Panc1 (cell line): ENCODE data around the gene OOEP. TPM values are rescaled to one million over a fixed set of nuclear protein-coding genes. Genes with fewer than 3 reads are reported as not detected.

ENCODE experiments used
- ATAC-seq: fragments of 200-7000 bp; cut with Tn5 transposase; 2 replicates; pipeline ENCODE4 v1.9.1; 2020; ENCODE audit warnings: mild to moderate bottlenecking, moderate library complexity
- BruUV-seq: library from RNA; stranded (reverse); fragments of 400-500 nt; replicated peaks from 2 replicates; lab custom pipeline; 2021; lab: Mats Ljungman, UMichigan
- CTCF ChIA-PET: fragments of 300-600 bp; sonication (Branson Sonifier 250); formaldehyde crosslinking; loops from one replicate; lab custom pipeline; 2022; ENCODE audit warnings: antibody characterized with exemption; lab: Charles Lee
- POLR2A ChIA-PET: fragments of 300-600 bp; sonication (Branson Sonifier 250); formaldehyde crosslinking; loops from one replicate; lab custom pipeline; 2022; ENCODE audit warnings: antibody characterized with exemption; lab: Charles Lee
- DNase-seq: peaks from one replicate; pipeline ENCODE4 v3.0.0-alpha.2; 2010; ENCODE audit warnings: low read depth, low spot score
- H3K27ac ChIP-seq: 2 replicates; pipeline ENCODE4 v1.5.1; 2011; ENCODE audit warnings: mild to moderate bottlenecking, low read length, inconsistent platforms
- H3K27me3 ChIP-seq: fragments of 200-500 bp; sonication (Bioruptor generic); 2 replicates; pipeline ENCODE4 v1.6.0; 2014; ENCODE audit warnings: low read length, inconsistent platforms; ENCODE audit not compliant: control insufficient read depth, insufficient read depth
- H3K36me3 ChIP-seq: fragments of 200-500 bp; sonication (Bioruptor generic); 2 replicates; pipeline ENCODE4 v1.5.1; 2014; ENCODE audit warnings: inconsistent platforms, mild to moderate bottlenecking, low read length, moderate library complexity; ENCODE audit not compliant: control insufficient read depth, insufficient read depth
- H3K4me1 ChIP-seq: 2 replicates; pipeline ENCODE4 v1.5.1; 2011; ENCODE audit warnings: inconsistent platforms, mild to moderate bottlenecking, low read length, moderate library complexity; ENCODE audit not compliant: control insufficient read depth, insufficient read depth
- H3K4me3 ChIP-seq, 2 experiments: 2 replicates each; pipeline ENCODE4 v1.5.1; 2011 to 2012; ENCODE audit warnings: low read depth in 2 of 2, low read length in 2 of 2, mild to moderate bottlenecking in 2 of 2, inconsistent platforms in 1 of 2, moderate library complexity in 1 of 2
- H3K9me3 ChIP-seq: fragments of 200-500 bp; sonication (Bioruptor generic); 2 replicates; pipeline ENCODE4 v1.5.1; 2014; ENCODE audit warnings: low read depth, mild to moderate bottlenecking, inconsistent platforms, low read length, moderate library complexity; ENCODE audit not compliant: control insufficient read depth, insufficient read depth
- CTCF ChIP-seq: fragments of 450-650 bp; IDR thresholded peaks from 2 replicates; pipeline ENCODE4 v1.5.1; 2017; ENCODE audit warnings: mild to moderate bottlenecking
- POLR2AphosphoS5 ChIP-seq: IDR thresholded peaks from 2 replicates; pipeline ENCODE4 v1.6.1; 2012; ENCODE audit warnings: mild to moderate bottlenecking, low read depth, low read length, moderate library complexity
- REST ChIP-seq, 2 experiments: IDR thresholded peaks; 2 replicates each; pipeline ENCODE4 v1.6.1; 2011 to 2012; ENCODE audit warnings: low read depth in 2 of 2, control low read depth in 1 of 2, low read length in 1 of 2, mild to moderate bottlenecking in 1 of 2, moderate library complexity in 1 of 2; ENCODE audit not compliant: insufficient read depth in 1 of 2
- SIN3A ChIP-seq: IDR thresholded peaks from 2 replicates; pipeline ENCODE4 v1.6.1; 2012; ENCODE audit warnings: low read depth, mild to moderate bottlenecking, low read length, moderate library complexity, borderline replicate concordance; ENCODE audit not compliant: insufficient read depth
- TCF7L2 ChIP-seq: IDR thresholded peaks from 2 replicates; pipeline ENCODE4 v1.6.1; 2011; ENCODE audit warnings: mild to moderate bottlenecking, low read depth, low read length, inconsistent platforms
- in situ Hi-C: cut with HindIII; loops from 2 replicates; pipeline ENCODE4 v1.10.0; 2016; ENCODE audit warnings: low sequenced_read_pairs, low pct_unique_long_range_greater_than_20kb
- intact Hi-C: fragments of 100-400 bp; cut with micrococcal nuclease; formaldehyde crosslinking; loops from one replicate; pipeline ENCODE4 v1.10.0; 2022; ENCODE audit not compliant: unreplicated experiment
- total RNA-seq: library from RNA; stranded (reverse); gene quantifications from one replicate; pipeline ENCODE4 v1.2.1, GENCODE V29; 2021; ENCODE audit not compliant: unreplicated experiment

The OOEP gene
- total RNA-seq, 1 experiment from 2014 or later, result 10.6 TPM

GRCh38 chr6:73325656-73326055 is 44.0 kb downstream of the OOEP start:
- Histone ChIP-seq H3K36me3 (no peaks in the 10 kb centered on the region), H3K4me3 (no peak overlapping the region), H3K27me3 (no peaks in the 10 kb centered on the region), H3K4me1 (no peaks in the 10 kb centered on the region), H3K27ac (no peak overlapping the region), H3K9me3 (no peaks in the 10 kb centered on the region)
- POLR2A ChIA-PET, result no interaction called here
- no TSS peak for BruUV-seq
- CTCF ChIA-PET, result interaction anchor here (0.6 to 0.7 kb wide), 2 partner anchors 40 to 45 kb away, joined by 3 to 4 read pairs; no protein-coding TSS in a partner anchor
- in situ Hi-C loops, result no loop called here
- DNase-seq (no peak), ATAC-seq (no peak)
- no peak for TF ChIP-seq TCF7L2
- TF ChIP-seq SIN3A, result no peak
- no peak for TF ChIP-seq REST (IDR thresholded peaks at IDR 0.05; ENCODE audit: insufficient read depth in 1 of 2, low read depth in 2 of 2, low read length in 1 of 2)
- no peak for TF ChIP-seq POLR2AphosphoS5
- no peak for TF ChIP-seq CTCF
- intact Hi-C loops, result loop anchor here (1.0 to 10.0 kb wide), 4 partner anchors 40 to 911 kb away; no protein-coding TSS in a partner anchor

GRCh38 chr6:73323323-73323722 is 46.4 kb downstream of the OOEP start:
- no TSS peak for BruUV-seq
- POLR2A ChIA-PET, result interaction anchor here (0.6 kb wide), 1 partner anchor 65 kb away, joined by 11 read pairs; no protein-coding TSS in a partner anchor
- no peaks in the 10 kb centered on the region for H3K4me1 ChIP-seq
- H3K36me3 ChIP-seq, result no peaks in the 10 kb centered on the region
- H3K27ac ChIP-seq, result no peak overlapping the region
- ATAC-seq (peak; percentile 25; the same call in 1 of the 2 replicates), DNase-seq (no peak)
- no peaks in the 10 kb centered on the region for H3K9me3 ChIP-seq
- H3K4me3 ChIP-seq, result no peak overlapping the region
- in situ Hi-C loops, result no loop called here
- TF ChIP-seq SIN3A (no peak), POLR2AphosphoS5 (no peak), REST (IDR thresholded peaks at IDR 0.05; ENCODE audit: insufficient read depth in 1 of 2, low read depth in 2 of 2, low read length in 1 of 2) (no peak), CTCF (no peak), TCF7L2 (no peak)
- intact Hi-C loops, result loop anchor here (10.0 kb wide), 2 partner anchors 139 to 909 kb away; no protein-coding TSS in a partner anchor
- H3K27me3 ChIP-seq, result no peaks in the 10 kb centered on the region
- CTCF ChIA-PET, result interaction anchor here (0.9 kb wide), 1 partner anchor 193 kb away, joined by 3 read pairs; no protein-coding TSS in a partner anchor
